Ovary (tissue), 9 donors: Measurements from ENCODE around the gene STAT4. TPM values are rescaled to one million over a fixed set of nuclear protein-coding genes. Genes with fewer than 3 reads are reported as not detected.

Experiments used
- DNase-seq, 5 donors: peaks; one replicate each; pipeline ENCODE4 v3.0.0-alpha.2; 2019 to 2020
- H3K27ac ChIP-seq, 2 donors: fragments of 200-600 bp; one replicate each; pipeline versions ENCODE4 v1.5.1 to v1.8.0; 2019 to 2022
- H3K27me3 ChIP-seq: fragments of 200-600 bp; one replicate; pipeline ENCODE4 v1.8.0; 2022
- H3K36me3 ChIP-seq: fragments of 200-600 bp; sonication (generic); one replicate; pipeline ENCODE4 v1.5.1; 2019
- H3K4me1 ChIP-seq: one replicate; pipeline ENCODE4 v1.8.1; 2013; ENCODE audit warnings: mild to moderate bottlenecking, moderate library complexity; ENCODE audit not compliant: insufficient read depth
- H3K4me3 ChIP-seq: fragments of 200-600 bp; sonication (generic); one replicate; pipeline ENCODE4 v1.5.1; 2017
- H3K9me3 ChIP-seq, 2 donors: fragments of 200-600 bp in 1 of 2; sonication (generic) in 1 of 2; one replicate each; pipeline versions ENCODE4 v1.5.1 to v1.8.1; 2013 to 2019; ENCODE audit warnings: mild to moderate bottlenecking in 1 of 2, moderate library complexity in 1 of 2
- EP300 ChIP-seq: sonication (generic); formaldehyde crosslinking; IDR thresholded peaks from one replicate; pipeline ENCODE4 v1.6.1; 2017; ENCODE audit warnings: antibody characterized with exemption
- POLR2A ChIP-seq: fragments of 450-650 bp; IDR thresholded peaks from one replicate; pipeline ENCODE4 v1.6.1; 2017; ENCODE audit warnings: antibody characterized with exemption, mild to moderate bottlenecking, moderate library complexity
- WGBS, 3 donors: extraction: QIAGEN DNeasy Blood & Tissue Kit in 1 of 3; methylation state at CpG; one replicate each; pipeline versions ENCODE4 v1.1.5 to v1.1.7; 2013 to 2017; 5-methylcytosine and 5-hydroxymethylcytosine counted together
- intact Hi-C, 4 donors: fragments of 100-400 bp; cut with DNase I; formaldehyde crosslinking; loops; one replicate each; pipeline versions ENCODE4 v1.11.0 to v1.15.1; 2022 to 2023
- polyA plus RNA-seq, 2 donors: library from polyadenylated mRNA; stranded (reverse); fragments of 200-250 nt in 1 of 2; fragments of 350-450 nt in 1 of 2; fragmentation: Illumina TruSeq in 1 of 2; extraction: RNeasy Lipid Tissue Mini Kit (QIAGEN cat#74804) in 1 of 2; gene quantifications; one replicate each; pipeline ENCODE4 v1.2.3, GENCODE V29; 2013 to 2014
- total RNA-seq, 7 donors: library from RNA; depleted of rRNA in 2 of 7; stranded (reverse); fragments of >200 nt in 2 of 7; fragmentation: NEBNext Ultra II Directional in 3 of 7; extraction: Animal tissue kit (Norgen Biotek cat#: 25700) in 3 of 7; gene quantifications; one replicate each; pipeline versions ENCODE4 v1.1.0 to v1.2.4, GENCODE V29; 2016 to 2023
- TF ChIP-seq, protein P1 (sequence below), 3 donors: fragments of 450-650 bp in 2 of 3; fragments of 200-600 bp in 1 of 3; IDR thresholded peaks; one replicate each; pipeline versions ENCODE4 v1.5.1 to v1.8.0; 2016 to 2022; ENCODE audit warnings: antibody characterized with exemption in 3 of 3, mild to moderate bottlenecking in 1 of 3
- donor health status: DM: no; HTN: no; CAD: no; lungs with moderate emphysema.
- donor health status: DM: no; HTN: no; CAD: no.
- donor health status: Bipolar disorder and iron deficiency.
- donor health status: DM: yes; HTN: yes; CAD: no.
- donor health status: DM: no; HTN: no; CAD: no.
- donor health status: DM: yes; HTN: yes; CAD: no.

The STAT4 gene
- total and polyA plus RNA-seq, 9 donors = 0.52 to 3.6 (median 1.5) TPM

DNA sequence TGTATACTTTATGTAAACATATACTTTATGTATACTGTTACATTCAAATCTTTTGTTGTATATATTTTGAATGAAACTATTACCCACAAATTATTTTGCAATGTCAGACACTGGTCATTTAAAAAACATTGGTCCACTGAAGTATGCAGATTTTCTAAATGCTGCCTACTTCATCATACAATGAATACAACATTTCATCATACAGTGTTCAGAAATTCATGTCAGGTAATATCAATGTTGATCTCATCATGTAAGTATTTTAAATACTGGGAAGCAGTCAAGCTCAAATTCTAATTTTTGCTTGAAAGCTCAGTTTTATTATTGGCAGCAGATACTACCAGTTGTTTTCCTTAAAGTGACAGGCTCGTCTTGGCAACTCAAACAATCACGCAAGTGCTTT lies 2.9 kb upstream of the STAT4 start:
- Histone ChIP-seq H3K36me3 (no peaks in the 10 kb centered on the region), H3K27ac (no peak overlapping the region), H3K4me3 (no peak overlapping the region), H3K9me3 (no peaks in the 10 kb centered on the region), H3K4me1 (no peaks in the 10 kb centered on the region), H3K27me3 (no peaks in the 10 kb centered on the region)
- DNase-seq = no peak
- 88 to 94% (median 89%) methylated on average over 2 of the region's 2 CpGs for WGBS, 3 donors
- intact Hi-C loops = no loop called here
- TF ChIP-seq, protein P1, sequence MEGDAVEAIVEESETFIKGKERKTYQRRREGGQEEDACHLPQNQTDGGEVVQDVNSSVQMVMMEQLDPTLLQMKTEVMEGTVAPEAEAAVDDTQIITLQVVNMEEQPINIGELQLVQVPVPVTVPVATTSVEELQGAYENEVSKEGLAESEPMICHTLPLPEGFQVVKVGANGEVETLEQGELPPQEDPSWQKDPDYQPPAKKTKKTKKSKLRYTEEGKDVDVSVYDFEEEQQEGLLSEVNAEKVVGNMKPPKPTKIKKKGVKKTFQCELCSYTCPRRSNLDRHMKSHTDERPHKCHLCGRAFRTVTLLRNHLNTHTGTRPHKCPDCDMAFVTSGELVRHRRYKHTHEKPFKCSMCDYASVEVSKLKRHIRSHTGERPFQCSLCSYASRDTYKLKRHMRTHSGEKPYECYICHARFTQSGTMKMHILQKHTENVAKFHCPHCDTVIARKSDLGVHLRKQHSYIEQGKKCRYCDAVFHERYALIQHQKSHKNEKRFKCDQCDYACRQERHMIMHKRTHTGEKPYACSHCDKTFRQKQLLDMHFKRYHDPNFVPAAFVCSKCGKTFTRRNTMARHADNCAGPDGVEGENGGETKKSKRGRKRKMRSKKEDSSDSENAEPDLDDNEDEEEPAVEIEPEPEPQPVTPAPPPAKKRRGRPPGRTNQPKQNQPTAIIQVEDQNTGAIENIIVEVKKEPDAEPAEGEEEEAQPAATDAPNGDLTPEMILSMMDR (IDR thresholded peaks at IDR 0.05) = no peak
- TF ChIP-seq POLR2A (no peak), EP300 (no peak)

- Histone ChIP-seq H3K27ac (no peak overlapping the region), H3K9me3 (no peaks in the 10 kb centered on the region), H3K4me1 (no peaks in the 10 kb centered on the region), H3K27me3 (no peaks in the 10 kb centered on the region), H3K4me3 (no peak overlapping the region), H3K36me3 (no peaks in the 10 kb centered on the region)
- no peak for DNase-seq
- intact Hi-C loops = no loop called here
- 80 to 83% (median 83%) methylated on average over 5 of the region's 5 CpGs for WGBS, 3 donors
- TF ChIP-seq POLR2A (no peak), EP300 (no peak)
- TF ChIP-seq, protein P1 (IDR thresholded peaks at IDR 0.05) = no peak
Observed at GRCh38 chr2:191152482-191153240, 1.9 kb upstream of the STAT4 start.

DNA sequence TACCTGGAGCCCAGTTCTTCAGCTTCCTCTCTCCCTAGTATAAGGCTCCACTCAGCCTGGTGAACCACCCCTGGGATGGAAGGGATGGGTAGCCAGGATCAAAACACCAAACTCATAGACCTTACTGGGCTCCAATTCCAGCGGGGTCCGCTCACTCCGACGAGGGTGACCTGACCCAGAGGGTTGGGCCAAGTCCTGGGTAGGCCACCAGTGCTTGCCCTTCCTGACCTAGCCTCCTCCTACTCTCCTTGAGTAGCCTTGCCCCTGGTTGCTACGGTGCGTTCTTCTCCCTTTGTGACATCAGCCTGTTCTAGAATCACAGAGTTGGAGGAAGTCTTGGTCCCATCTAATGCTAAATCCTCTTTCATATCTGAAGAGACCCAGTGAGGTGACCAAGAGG lies 537 bp upstream of the STAT4 start:
- 87 to 92% (median 90%) methylated on average over 6 of the region's 6 CpGs for WGBS, 3 donors
- H3K4me3 ChIP-seq = no peak overlapping the region
- intact Hi-C loops = no loop called here

DNA sequence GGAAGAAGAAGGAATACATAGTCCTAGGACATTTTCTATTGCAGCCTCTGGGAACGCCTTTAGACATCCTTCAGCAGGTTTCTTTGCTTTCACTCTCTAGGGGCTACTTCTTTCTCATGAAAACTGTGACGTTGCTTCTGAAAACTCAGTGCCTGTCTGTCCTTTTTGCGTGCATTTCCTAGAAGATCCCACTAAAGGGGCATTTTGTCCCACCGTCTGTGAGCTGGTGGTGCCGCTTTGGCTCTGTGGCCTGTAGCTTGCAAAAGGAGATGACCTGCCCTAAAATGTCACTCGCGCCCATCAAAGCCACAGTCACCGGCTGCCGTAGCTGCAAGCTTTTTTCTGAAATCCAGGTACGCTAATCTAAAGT lies 579 bp downstream of the STAT4 start:
- Histone ChIP-seq H3K4me1 (no peaks in the 10 kb centered on the region), H3K27me3 (no peaks in the 10 kb centered on the region), H3K36me3 (no peaks in the 10 kb centered on the region), H3K9me3 (no peaks in the 10 kb centered on the region), H3K4me3 (peak overlapping the region; percentile 38), H3K27ac (no peak overlapping the region)
- TF ChIP-seq, protein P1 (IDR thresholded peaks at IDR 0.05) = no peak
- TF ChIP-seq POLR2A (no peak), EP300 (no peak)
- intact Hi-C loops = no loop called here
- no peak for DNase-seq
- WGBS, 3 donors = 7 to 18% (median 14%) methylated on average over 10 of the region's 10 CpGs

More for the DNA sequence above, 537 bp upstream of the STAT4 start:
- no peak overlapping the region for H3K27ac ChIP-seq
- no peaks in the 10 kb centered on the region for H3K9me3 ChIP-seq
- TF ChIP-seq, protein P1 (IDR thresholded peaks at IDR 0.05) = no peak
- no peak for TF ChIP-seq EP300
- H3K36me3 ChIP-seq = no peaks in the 10 kb centered on the region
- no peak for DNase-seq
- no peaks in the 10 kb centered on the region for H3K27me3 ChIP-seq
- H3K4me1 ChIP-seq = no peaks in the 10 kb centered on the region
